EH (cell line): Measurements from ENCODE around the gene JOSD1.
"Not testable (repeated sequence)": the region's sequence is repeated elsewhere in the genome, so short reads cannot be mapped to it uniquely, and the experiment has no call there.

Experiments
- DNase-seq: peaks from one replicate; pipeline ENCODE4 v3.0.0-alpha.2; 2015; ENCODE audit warnings: low read depth

Gene JOSD1

DNA sequence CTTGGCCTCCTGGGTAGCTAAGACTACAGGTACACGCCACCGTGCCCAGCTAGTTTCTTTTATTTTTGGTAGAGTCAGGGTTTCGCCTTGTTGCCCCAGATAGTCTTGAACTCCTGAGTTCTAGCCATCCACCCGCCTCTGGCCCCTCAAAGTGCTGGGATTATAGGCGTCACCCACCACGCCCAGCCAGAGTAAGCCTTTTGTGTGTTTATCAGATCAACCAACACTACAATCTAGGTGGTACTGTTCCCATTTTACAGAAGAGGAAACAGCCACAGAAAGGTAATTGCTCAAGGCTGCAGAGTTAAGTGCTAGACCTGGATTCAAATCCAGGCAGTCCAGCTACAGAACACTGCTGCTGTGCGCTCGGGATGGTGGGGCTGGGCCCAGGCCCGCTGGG, 15.8 kb downstream of the JOSD1 start:
- DNase-seq, result no peak

DNA sequence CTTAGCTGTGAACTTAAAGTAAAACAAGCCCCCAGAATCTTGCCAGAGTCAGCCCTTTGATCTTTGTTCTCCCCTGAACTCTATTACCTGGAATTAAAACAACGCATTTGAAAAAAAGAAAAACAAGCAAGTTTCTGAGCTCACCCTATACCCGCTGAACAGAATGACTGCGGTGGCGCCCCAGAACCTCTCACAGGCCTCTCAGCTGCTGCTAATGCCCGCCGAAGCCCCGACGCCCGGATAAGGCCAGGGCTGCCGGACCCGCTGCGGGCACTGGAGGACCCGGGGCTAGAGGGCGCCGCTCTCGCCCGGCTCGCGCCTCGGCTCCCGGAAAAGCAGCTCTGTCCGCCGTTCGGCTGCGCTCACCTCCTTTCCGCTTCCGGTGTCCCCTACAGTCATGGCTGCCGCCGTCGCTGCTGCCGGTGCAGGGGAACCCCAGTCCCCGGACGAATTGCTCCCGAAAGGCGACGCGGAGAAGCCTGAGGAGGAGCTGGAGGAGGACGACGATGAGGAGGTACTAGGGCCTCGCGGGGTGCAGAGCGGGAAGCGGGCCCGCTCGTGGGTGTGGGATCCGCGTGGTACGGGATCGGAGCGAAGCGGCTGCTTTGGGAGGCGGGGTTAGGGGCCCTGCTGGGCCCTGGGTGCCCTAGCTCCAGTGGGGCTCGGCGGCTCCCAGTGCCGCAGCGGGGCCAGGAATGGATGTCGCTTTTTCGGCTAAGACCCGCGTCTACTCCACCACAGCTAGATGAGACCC, 19.0 kb downstream of the JOSD1 start, which contains the start of gene TOMM22:
TOMM22 (plus strand) TSS at position 376 of the 754 bp plus-strand sequence; CDS start at position 398, 22 bp downstream.
- DNase-seq, result peak; percentile 88

DNA sequence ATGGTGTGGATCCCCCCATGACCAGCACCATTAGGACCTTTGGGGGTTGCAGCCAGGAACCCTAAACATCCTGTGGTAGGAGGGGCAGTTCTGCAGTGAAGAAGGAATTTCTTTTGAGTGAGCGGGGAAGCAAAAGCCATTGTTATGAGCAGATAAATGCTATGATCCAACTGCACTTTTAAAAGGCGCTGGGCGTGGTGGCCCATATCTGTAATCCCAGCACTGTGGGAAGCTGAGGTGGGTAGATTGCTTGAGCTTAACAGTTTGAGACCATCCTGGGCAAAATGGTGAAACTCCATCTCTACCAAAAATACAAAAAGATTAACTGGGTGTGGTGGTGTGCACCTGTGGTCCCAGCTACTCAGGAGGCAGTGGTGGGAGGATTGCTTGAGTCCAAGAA, 24.9 kb downstream of the JOSD1 start:
- DNase-seq, result no peak

DNA sequence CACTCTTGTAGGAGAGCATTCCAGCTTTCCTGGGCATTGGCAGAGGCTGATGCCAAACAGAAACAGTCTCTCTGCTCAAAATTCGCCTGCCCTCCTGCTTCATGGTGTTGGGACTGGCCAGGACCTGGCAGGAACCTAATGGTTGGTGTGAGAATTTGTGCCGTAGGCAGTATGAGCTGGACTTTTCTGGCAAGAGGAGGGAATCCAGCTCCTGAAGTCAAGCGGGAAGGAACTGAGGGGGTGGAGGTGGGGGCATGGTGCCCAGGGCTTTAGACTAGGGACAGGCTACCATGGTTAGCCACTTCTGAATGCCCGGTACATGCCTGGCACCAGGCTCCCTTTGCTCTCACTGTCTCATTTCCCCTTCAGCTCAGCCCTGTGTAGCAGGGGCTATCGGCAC, 25.9 kb downstream of the JOSD1 start:
- DNase-seq, result no peak

DNA sequence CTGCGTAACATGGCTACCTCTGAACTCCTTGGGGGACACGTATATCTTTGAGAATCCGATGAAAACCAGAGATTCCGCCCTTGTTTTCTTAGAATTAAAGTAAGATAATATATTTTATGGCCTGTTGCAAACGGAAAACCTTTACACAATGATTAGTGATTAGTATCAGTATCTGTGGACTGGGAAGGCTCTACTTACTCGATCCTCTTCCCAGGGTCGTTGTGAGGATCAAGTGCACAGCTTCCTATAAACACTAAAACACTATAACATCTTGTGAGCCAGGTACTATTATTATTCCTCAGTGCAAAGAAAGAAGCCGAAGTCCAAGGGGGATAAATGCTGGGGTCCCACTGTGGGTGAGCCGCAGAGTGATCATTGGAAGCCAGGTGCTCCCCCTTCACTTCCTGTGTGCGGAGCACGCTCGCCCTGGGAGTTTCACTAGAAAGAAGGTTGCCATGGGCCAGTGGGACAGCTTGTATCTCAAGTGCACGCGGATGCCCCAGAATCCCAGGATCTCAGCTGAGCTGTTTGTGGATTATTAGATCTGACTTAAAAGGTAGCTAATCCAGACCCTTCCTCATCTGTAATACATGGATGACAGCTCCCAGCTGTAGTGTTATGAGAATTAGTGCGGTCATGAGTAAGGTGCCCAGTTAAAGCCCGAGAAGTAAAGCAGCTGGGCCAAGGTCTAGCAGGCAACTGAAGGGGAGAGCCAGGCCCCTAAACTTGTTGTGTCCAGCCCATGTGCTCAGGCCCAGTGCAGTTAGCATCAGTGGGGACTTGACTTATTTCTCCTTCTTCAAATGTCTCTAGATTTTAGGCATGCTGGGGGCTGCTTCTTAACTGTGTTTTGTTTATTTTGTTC, 43.5 kb downstream of the JOSD1 start:
- peak; percentile 33 for DNase-seq

DNA sequence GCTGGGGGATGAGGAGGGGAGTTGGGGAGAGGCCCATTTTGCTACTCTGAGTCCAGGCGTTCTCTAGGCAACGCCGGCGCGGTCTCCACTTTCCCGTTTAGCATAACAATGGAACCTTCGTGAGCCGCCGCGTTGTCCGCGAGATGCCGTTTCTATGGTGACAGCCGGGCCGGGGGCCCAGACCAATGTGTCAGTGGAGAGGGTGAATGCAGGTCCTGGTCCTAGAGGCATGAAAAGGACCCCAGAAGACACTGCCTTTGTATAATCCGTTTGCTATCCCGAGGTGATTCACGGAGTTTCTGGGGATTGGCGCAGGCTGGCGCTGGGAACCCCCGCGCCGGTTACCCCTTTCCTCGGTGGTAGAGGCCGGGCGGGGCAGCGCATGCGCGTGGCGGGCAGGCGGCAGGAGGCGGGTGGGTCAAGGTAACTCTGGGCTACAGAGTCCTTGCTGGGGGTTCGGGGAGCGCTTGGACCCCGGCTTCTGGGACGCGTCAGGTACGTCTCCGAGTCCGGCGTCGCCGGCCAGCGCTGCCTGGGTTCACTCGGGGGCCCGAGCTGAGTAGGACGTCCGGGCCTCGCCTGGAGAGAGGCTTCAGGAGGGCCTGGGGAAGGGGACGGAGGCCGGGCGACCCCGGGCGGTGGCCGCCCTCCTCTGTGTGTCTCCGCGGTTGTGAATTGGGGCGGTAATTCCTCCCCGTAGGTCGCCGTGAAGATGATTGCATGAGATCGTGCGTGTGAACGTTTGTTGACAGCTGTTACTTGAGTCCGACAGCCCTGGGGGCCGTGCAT, 44.3 kb downstream of the JOSD1 start, which contains the start of the genes CBY1 and FAM227A:
CBY1 (plus strand) TSS at position 383 of the 789 bp plus-strand sequence. CDS start 11,417 bp downstream, outside the sequence.
FAM227A (minus strand) TSS at position 137 of the 789 bp plus-strand sequence. CDS start 6,224 bp downstream, outside the sequence.
- DNase-seq, result peak; percentile 86

DNA sequence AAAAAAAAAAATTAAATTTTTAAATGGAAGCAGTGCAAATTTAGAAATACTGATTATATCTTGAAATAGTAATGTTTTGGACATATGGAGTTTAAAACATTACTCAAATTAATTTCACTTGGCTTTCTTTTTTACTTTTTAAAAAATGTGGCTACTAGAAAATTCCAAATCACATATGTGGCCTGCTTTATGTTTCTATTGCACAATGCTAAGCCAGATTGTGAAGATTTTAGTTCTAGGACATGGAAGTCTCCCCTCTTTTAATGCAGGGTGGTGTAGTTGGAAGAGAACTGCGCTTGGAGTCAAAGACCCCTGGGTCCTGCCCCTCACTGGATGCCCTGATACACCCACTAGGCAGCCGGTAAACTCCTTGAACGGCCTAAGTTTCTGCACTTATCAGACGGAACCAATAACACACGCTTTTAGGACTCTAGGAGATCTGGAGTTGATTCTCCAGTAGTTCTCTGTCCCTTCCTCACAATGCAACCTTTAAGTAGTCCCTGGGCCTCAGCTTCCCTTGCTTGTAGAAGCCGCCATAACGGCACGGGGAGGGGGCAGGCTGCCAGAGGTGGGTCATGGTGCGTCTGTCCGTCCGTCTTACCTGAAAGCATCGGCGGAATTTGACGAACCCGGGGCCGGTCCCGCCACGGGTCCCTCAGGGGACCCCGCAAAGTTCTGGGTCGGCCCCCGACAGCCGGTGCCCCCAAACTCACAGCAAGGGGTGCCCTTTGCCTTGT, 45.1 kb downstream of the JOSD1 start:
- peak; percentile 31 for DNase-seq

DNA sequence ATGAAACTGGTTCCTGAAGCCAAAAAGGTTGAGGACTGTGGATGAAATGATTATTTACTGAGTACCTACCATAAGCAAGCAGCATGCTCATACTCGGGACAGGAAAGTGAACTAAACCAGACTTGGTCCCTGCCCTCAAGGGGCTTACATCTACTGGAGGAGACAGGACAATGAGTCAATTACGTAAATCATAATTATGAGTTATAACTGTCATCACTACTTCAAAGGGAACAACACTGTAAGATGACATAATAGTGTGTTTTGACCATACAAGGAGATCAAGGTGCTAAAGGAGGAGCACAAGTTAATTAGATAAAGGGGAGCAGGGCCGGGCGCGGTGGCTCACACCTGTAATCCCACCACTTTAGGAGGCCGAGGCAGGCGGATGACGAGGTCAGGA, 47.0 kb downstream of the JOSD1 start:
- no peak for DNase-seq

DNA sequence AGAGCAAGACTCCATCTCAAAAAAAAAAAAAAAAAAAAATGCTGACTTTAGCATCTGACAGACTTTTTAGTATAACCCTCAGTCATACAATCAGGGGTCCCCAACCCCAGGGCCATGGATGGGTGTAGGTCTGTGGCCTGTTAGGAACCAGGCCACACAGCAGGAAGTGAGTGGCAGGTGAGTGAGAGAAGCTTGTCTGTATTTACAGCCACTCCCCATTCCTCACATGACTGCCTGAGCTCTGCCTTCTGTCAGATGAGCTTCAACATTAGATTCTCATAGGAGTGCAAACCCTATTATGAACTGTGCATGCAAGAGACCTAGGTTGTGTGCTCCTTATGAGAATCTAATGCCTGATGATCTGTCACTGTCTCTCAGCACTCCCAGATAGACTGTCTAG, 47.9 kb downstream of the JOSD1 start:
- no peak for DNase-seq

DNA sequence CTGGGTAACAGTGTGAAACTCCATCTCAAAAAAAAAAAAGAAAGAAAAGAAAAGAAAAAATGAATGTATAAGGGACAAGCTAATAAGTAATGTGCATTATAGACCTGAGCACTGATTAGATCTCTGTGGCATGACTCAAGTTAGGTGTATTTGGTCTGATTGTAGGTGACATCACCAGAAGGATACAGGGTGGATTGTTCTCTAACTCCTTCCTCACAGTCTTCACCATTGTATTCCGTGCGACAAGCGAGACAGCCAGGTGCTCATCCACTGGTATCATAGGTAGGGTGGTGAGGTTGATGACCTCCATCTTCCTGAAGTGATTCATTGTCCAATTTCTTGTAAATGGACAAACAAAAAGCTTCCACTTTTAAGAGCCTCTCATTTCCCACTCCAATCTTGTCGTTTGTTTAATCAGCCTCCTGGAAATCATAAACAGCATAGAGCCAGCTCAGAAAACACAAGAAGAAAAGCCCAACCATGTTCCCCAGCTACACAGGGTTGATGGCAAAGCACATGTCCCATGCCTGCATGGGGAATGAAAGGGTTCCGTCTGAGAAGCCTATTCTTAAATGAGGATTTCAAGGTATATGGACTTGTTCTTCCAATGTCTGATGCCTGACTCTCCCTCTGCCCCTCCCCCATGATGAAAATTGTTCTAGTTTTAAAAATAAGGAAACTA, 50.8 kb downstream of the JOSD1 start:
- DNase-seq, result no peak

DNA sequence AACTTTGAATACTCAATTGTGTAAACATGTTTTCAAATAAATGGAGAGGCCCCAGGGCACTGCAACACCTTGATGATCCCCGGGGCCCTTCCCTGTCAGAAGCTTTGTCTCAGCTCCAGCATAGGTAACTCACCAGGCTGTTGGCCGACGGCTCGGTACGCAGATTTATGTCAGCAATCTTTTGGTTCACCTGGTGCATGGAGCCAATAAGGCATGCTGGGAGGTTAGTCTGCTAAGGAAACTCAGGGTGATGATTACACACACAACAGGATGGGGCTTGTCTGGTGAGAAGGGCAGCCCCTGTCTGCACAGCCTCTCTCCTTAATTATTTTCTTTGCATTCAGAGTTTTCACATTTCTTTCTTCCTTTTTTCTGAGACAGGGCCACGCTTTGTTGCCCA, 55.3 kb downstream of the JOSD1 start:
- DNase-seq, result no peak

DNA sequence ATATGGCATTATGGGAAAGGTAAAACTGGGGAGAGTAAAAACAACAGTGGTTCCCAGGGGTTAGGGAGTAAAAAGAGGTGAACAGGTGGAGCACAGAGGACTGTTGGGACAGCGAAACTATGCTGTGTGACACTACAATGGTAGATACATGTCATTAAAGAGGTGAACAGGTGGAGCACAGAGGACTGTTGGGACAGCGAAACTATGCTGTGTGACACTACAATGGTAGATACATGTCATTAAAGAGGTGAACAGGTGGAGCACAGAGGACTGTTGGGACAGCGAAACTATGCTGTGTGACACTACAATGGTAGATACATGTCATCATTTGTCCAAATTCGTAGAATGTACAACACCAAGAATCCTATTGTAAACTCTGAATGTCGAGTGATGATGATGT, 56.5 kb downstream of the JOSD1 start:
- not testable (repeated sequence) for DNase-seq

DNA sequence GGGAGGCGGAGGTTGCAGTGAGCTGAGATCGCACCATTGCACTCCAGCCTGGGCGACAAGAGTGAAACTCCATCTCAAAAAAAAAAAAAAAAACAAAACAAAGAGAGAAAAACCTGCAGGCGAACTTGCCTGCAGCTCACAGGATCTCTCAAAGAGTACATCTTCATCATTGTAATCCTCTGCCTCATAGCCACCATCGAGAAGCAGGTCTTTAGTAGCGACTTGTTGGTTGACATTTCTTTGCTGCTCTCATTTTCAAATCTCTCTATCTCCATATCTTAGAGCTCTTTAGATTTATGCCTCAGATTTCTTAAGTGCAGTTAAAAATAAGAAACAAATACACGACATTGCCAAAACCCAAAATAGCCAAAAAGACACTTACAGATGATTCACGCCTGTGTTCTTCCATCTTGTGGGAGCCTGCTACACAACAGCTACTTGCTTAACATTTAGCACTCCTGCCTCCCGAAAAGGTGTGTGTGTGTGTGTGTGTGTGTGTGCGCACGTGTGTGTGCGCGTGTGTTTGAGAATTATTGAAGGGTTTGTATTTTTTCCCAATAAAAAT, 59.2 kb downstream of the JOSD1 start:
- DNase-seq, result no peak

DNA sequence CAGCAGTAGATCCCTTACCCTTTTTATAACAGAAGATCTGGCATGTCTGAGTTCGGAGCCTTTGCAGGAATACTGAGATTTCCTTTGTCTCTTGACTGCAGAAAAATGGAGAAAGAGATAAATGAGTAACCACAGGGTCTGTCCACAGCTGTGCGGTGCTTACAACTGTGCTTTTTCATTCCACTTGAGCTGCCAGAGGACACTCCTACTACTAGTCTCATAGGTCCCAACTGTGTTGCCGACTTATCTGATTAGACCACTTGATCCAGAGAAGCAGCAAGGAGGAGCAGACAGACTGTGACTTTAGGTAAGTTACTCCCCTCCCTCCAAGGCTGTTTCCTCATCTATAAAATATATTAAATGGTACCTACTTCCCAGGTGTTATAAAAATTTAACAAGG, 62.0 kb downstream of the JOSD1 start:
- DNase-seq, result no peak

DNA sequence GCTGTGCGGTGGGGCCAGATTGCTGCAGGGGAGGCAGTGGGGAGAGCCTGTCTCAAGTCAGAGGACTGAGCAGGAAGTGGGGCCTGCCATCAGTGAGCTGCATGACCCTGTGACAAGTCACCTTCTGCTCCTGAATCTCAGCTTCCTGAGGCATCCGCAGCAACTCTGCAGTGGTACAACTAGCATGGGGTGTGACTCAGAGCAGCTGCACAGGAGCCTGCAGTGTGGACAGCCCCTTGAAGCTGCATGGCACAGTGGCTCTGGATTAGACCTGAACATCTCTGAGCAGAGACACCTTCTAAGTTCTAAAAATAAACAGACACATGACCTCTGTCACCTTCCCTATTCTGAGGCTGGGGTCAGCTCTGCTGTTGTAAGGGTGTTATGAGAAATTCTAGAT, 62.5 kb downstream of the JOSD1 start:
- no peak for DNase-seq
